Panc1 (cell line): ENCODE results near the gene GLOD4. TPM values are rescaled to one million over a fixed set of nuclear protein-coding genes. Genes with fewer than 3 reads are reported as not detected.

ENCODE experiments used
- ATAC-seq: fragments of 200-7000 bp; cut with Tn5 transposase; 2 replicates; pipeline ENCODE4 v1.9.1; 2020; ENCODE audit warnings: mild to moderate bottlenecking, moderate library complexity
- BruUV-seq: library from RNA; stranded (reverse); fragments of 400-500 nt; replicated peaks from 2 replicates; lab custom pipeline; 2021; lab: Mats Ljungman, UMichigan
- CTCF ChIA-PET: fragments of 300-600 bp; sonication (Branson Sonifier 250); formaldehyde crosslinking; loops from one replicate; lab custom pipeline; 2022; ENCODE audit warnings: antibody characterized with exemption; lab: Charles Lee
- POLR2A ChIA-PET: fragments of 300-600 bp; sonication (Branson Sonifier 250); formaldehyde crosslinking; loops from one replicate; lab custom pipeline; 2022; ENCODE audit warnings: antibody characterized with exemption; lab: Charles Lee
- DNase-seq: peaks from one replicate; pipeline ENCODE4 v3.0.0-alpha.2; 2010; ENCODE audit warnings: low read depth, low spot score
- H3K27ac ChIP-seq: 2 replicates; pipeline ENCODE4 v1.5.1; 2011; ENCODE audit warnings: mild to moderate bottlenecking, low read length, inconsistent platforms
- H3K27me3 ChIP-seq: fragments of 200-500 bp; sonication (Bioruptor generic); 2 replicates; pipeline ENCODE4 v1.6.0; 2014; ENCODE audit warnings: low read length, inconsistent platforms; ENCODE audit not compliant: control insufficient read depth, insufficient read depth
- H3K36me3 ChIP-seq: fragments of 200-500 bp; sonication (Bioruptor generic); 2 replicates; pipeline ENCODE4 v1.5.1; 2014; ENCODE audit warnings: inconsistent platforms, mild to moderate bottlenecking, low read length, moderate library complexity; ENCODE audit not compliant: control insufficient read depth, insufficient read depth
- H3K4me1 ChIP-seq: 2 replicates; pipeline ENCODE4 v1.5.1; 2011; ENCODE audit warnings: inconsistent platforms, mild to moderate bottlenecking, low read length, moderate library complexity; ENCODE audit not compliant: control insufficient read depth, insufficient read depth
- H3K4me3 ChIP-seq, 2 experiments: 2 replicates each; pipeline ENCODE4 v1.5.1; 2011 to 2012; ENCODE audit warnings: low read depth in 2 of 2, low read length in 2 of 2, mild to moderate bottlenecking in 2 of 2, inconsistent platforms in 1 of 2, moderate library complexity in 1 of 2
- H3K9me3 ChIP-seq: fragments of 200-500 bp; sonication (Bioruptor generic); 2 replicates; pipeline ENCODE4 v1.5.1; 2014; ENCODE audit warnings: low read depth, mild to moderate bottlenecking, inconsistent platforms, low read length, moderate library complexity; ENCODE audit not compliant: control insufficient read depth, insufficient read depth
- POLR2AphosphoS5 ChIP-seq: IDR thresholded peaks from 2 replicates; pipeline ENCODE4 v1.6.1; 2012; ENCODE audit warnings: mild to moderate bottlenecking, low read depth, low read length, moderate library complexity
- SIN3A ChIP-seq: IDR thresholded peaks from 2 replicates; pipeline ENCODE4 v1.6.1; 2012; ENCODE audit warnings: low read depth, mild to moderate bottlenecking, low read length, moderate library complexity, borderline replicate concordance; ENCODE audit not compliant: insufficient read depth
- TCF7L2 ChIP-seq: IDR thresholded peaks from 2 replicates; pipeline ENCODE4 v1.6.1; 2011; ENCODE audit warnings: mild to moderate bottlenecking, low read depth, low read length, inconsistent platforms
- in situ Hi-C: cut with HindIII; loops from 2 replicates; pipeline ENCODE4 v1.10.0; 2016; ENCODE audit warnings: low sequenced_read_pairs, low pct_unique_long_range_greater_than_20kb
- intact Hi-C: fragments of 100-400 bp; cut with micrococcal nuclease; formaldehyde crosslinking; loops from one replicate; pipeline ENCODE4 v1.10.0; 2022; ENCODE audit not compliant: unreplicated experiment
- total RNA-seq: library from RNA; stranded (reverse); gene quantifications from one replicate; pipeline ENCODE4 v1.2.1, GENCODE V29; 2021; ENCODE audit not compliant: unreplicated experiment
- TF ChIP-seq, protein P1 (sequence below): fragments of 450-650 bp; IDR thresholded peaks from 2 replicates; pipeline ENCODE4 v1.5.1; 2017; ENCODE audit warnings: mild to moderate bottlenecking
- TF ChIP-seq, protein P2 (sequence below), 2 experiments: IDR thresholded peaks; 2 replicates each; pipeline ENCODE4 v1.6.1; 2011 to 2012; ENCODE audit warnings: low read depth in 2 of 2, control low read depth in 1 of 2, low read length in 1 of 2, mild to moderate bottlenecking in 1 of 2, moderate library complexity in 1 of 2; ENCODE audit not compliant: insufficient read depth in 1 of 2

GLOD4 gene
- total RNA-seq, 1 experiment from 2014 or later, result 57.8 TPM

DNA sequence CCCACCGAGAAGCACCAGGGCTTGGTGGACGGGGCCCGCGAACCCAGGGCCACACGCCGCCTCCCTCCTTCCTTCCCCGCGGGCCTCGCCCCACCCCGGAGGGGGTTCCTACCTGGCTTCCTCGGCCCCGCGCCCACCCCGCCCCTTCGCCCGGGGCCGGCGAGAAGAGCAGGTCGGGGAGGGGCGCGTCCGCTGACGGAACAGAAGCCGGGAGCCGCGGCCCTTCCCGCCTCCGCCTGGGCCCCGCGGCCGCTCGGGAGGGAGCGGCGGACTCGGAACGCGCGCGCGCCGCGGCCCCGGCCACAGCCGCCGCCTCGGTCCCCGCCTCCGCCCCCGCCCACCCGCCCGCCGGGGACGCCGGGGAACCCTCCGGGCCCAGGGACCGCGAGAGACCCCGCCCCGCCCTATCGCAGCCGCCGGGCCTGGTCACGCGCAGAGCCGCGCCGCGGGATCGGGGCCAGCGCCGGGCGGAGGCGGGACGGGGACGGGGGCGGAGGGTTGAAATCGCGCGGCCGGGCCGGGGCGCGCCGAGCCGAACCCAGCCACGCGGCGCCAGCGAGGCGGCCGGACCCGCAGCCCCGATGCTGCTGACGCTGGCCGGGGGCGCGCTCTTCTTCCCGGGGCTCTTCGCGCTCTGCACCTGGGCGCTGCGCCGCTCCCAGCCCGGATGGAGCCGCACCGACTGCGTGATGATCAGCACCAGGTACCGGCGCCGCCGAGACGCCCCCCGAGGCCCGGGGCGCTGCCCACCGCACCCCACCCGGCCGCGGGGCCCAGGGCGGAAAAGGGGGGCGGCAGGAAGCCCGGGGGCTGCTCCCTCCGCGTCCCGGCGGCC is 49.8 kb downstream of the GLOD4 start, which contains the start of gene TLCD3A:
Gene TLCD3A, plus strand, starts transcription at position 530 of the 835 bp plus-strand sequence. Its CDS starts 52 bp downstream, at position 582.
- in situ Hi-C loops, result no loop called here
- Histone ChIP-seq H3K4me1 (peaks cover 3% of the 10 kb centered on the region; the same call in 1 of the 2 replicates), H3K9me3 (no peaks in the 10 kb centered on the region), H3K27ac (peak within 1 kb of the TSS; percentile 74), H3K27me3 (no peaks in the 10 kb centered on the region), H3K36me3 (no peaks in the 10 kb centered on the region; the same call in 1 of the 2 replicates), H3K4me3 (peak within 1 kb of the TSS; percentile 62 to 80)
- DNase-seq (no peak), ATAC-seq (peak; percentile 89)
- no TSS peak for BruUV-seq
- CTCF ChIA-PET, result no interaction called here
- POLR2A ChIA-PET, result no interaction called here
- TF ChIP-seq SIN3A (peak; percentile 56; the same call in 1 of the 2 replicates), POLR2AphosphoS5 (peak; percentile 22; the same call in 1 of the 2 replicates)
- TF ChIP-seq, protein P1, sequence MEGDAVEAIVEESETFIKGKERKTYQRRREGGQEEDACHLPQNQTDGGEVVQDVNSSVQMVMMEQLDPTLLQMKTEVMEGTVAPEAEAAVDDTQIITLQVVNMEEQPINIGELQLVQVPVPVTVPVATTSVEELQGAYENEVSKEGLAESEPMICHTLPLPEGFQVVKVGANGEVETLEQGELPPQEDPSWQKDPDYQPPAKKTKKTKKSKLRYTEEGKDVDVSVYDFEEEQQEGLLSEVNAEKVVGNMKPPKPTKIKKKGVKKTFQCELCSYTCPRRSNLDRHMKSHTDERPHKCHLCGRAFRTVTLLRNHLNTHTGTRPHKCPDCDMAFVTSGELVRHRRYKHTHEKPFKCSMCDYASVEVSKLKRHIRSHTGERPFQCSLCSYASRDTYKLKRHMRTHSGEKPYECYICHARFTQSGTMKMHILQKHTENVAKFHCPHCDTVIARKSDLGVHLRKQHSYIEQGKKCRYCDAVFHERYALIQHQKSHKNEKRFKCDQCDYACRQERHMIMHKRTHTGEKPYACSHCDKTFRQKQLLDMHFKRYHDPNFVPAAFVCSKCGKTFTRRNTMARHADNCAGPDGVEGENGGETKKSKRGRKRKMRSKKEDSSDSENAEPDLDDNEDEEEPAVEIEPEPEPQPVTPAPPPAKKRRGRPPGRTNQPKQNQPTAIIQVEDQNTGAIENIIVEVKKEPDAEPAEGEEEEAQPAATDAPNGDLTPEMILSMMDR, result no peak
- intact Hi-C loops, result no loop called here

DNA sequence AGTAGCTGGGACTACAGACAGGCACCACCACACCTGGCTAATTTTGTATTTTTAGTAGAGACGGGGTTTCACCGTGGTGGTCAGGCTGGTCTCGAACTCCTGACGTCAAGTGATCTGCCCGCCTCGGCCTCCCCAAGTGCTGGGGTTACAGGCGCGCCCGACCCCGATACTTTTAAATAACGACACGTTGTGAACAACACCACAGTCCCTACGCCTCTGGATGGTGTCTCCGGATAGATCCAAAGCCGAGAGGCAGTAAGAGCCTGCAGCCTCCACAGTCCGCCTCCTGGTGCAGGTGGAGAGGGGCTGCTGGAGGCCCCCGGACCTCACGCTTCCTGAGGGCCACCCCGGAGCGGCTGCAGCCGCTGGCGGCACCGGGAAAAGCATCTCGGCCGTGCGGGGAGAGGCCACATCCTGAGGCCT is 50.4 kb downstream of the GLOD4 start:
- intact Hi-C loops (no loop called here), in situ Hi-C loops (no loop called here)
- H3K4me3 ChIP-seq, result peak overlapping the region; percentile 62 to 69
- peaks cover 3% of the 10 kb centered on the region; the same call in 1 of the 2 replicates for H3K4me1 ChIP-seq
- ChIA-PET CTCF (no interaction called here), POLR2A (no interaction called here)
- peak; percentile 55; the same call in 1 of the 2 replicates for ATAC-seq
- no TSS peak for BruUV-seq
- H3K36me3 ChIP-seq, result no peaks in the 10 kb centered on the region; the same call in 1 of the 2 replicates
- H3K9me3 ChIP-seq, result no peaks in the 10 kb centered on the region
- TF ChIP-seq POLR2AphosphoS5 (no peak), TCF7L2 (no peak), SIN3A (no peak)
- TF ChIP-seq, protein P2, sequence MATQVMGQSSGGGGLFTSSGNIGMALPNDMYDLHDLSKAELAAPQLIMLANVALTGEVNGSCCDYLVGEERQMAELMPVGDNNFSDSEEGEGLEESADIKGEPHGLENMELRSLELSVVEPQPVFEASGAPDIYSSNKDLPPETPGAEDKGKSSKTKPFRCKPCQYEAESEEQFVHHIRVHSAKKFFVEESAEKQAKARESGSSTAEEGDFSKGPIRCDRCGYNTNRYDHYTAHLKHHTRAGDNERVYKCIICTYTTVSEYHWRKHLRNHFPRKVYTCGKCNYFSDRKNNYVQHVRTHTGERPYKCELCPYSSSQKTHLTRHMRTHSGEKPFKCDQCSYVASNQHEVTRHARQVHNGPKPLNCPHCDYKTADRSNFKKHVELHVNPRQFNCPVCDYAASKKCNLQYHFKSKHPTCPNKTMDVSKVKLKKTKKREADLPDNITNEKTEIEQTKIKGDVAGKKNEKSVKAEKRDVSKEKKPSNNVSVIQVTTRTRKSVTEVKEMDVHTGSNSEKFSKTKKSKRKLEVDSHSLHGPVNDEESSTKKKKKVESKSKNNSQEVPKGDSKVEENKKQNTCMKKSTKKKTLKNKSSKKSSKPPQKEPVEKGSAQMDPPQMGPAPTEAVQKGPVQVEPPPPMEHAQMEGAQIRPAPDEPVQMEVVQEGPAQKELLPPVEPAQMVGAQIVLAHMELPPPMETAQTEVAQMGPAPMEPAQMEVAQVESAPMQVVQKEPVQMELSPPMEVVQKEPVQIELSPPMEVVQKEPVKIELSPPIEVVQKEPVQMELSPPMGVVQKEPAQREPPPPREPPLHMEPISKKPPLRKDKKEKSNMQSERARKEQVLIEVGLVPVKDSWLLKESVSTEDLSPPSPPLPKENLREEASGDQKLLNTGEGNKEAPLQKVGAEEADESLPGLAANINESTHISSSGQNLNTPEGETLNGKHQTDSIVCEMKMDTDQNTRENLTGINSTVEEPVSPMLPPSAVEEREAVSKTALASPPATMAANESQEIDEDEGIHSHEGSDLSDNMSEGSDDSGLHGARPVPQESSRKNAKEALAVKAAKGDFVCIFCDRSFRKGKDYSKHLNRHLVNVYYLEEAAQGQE (IDR thresholded peaks at IDR 0.05; ENCODE audit: insufficient read depth in 1 of 2, low read depth in 2 of 2, low read length in 1 of 2), result no peak
- TF ChIP-seq, protein P1, result no peak
- peak overlapping the region; percentile 73 for H3K27ac ChIP-seq
- DNase-seq, result no peak
- no peaks in the 10 kb centered on the region for H3K27me3 ChIP-seq
